SK-N-SH treated with all-trans-retinoic acid at 6 μM for 48 hours (cell line): ENCODE results near the gene C12orf50.

Experiments used
- ARNTL ChIP-seq: fragments of 450-650 bp; formaldehyde crosslinking; IDR thresholded peaks from 2 replicates; pipeline ENCODE4 v1.5.0; 2020; ENCODE audit warnings: low read depth, mild to moderate bottlenecking, moderate library complexity, borderline replicate concordance
- CREB5 ChIP-seq: fragments of 250-450 bp; sonication (Bioruptor Pico); IDR thresholded peaks from 2 replicates; pipeline ENCODE4 v1.5.1; 2020; ENCODE audit warnings: low read depth, mild to moderate bottlenecking, moderate library complexity
- RARB ChIP-seq: fragments of 250-450 bp; sonication (Bioruptor Pico); IDR thresholded peaks from 2 replicates; pipeline ENCODE4 v1.8.0; 2021; ENCODE audit warnings: mild to moderate bottlenecking, moderate library complexity
- SNAI2 ChIP-seq: fragments of 250-450 bp; sonication (Bioruptor Pico); IDR thresholded peaks from 2 replicates; pipeline ENCODE4 v1.5.0; 2020; ENCODE audit warnings: mild to moderate bottlenecking, moderate library complexity
- ZFP3 ChIP-seq: fragments of 250-450 bp; sonication (Bioruptor Pico); IDR thresholded peaks from 2 replicates; pipeline ENCODE4 v1.5.0; 2020; ENCODE audit warnings: mild to moderate bottlenecking, moderate library complexity

GRCh38 chr12:88029093-88029665 lies at the start of gene C12orf50:
- TF ChIP-seq SNAI2 (CRISPR knock-in tag) = no peak
- no peak for TF ChIP-seq RARB (CRISPR knock-in tag)
- no peak for TF ChIP-seq ARNTL (CRISPR knock-in tag)
- TF ChIP-seq CREB5 (CRISPR knock-in tag) = no peak
- TF ChIP-seq ZFP3 (CRISPR knock-in tag) = no peak
